Activated CD4-positive, alpha-beta T cell treated with anti-CD3 and anti-CD28 coated beads for 36 hours (primary cell): ENCODE measurements around the gene APCDD1L. TPM values are rescaled to one million over a fixed set of nuclear protein-coding genes. Genes with fewer than 3 reads are reported as not detected.

Experiments
- ATAC-seq: fragments of 200-7000 bp; cut with Tn5 transposase; one replicate; pipeline ENCODE4 v1.10.0; 2021; ENCODE audit warnings: mild to moderate bottlenecking, moderate library complexity
- CTCF ChIA-PET: fragments of 350-600 bp; sonication (Branson Sonifier 250); formaldehyde crosslinking; loops from one replicate; lab custom pipeline; 2021; ENCODE audit warnings: antibody characterized with exemption; lab: Charles Lee
- POLR2A ChIA-PET: fragments of 350-600 bp; sonication (Branson Sonifier 250); formaldehyde crosslinking; loops from one replicate; lab custom pipeline; 2021; ENCODE audit warnings: antibody characterized with exemption, inconsistent platforms; lab: Charles Lee
- DNase-seq: peaks from one replicate; pipeline ENCODE4 v3.0.0-alpha.2; 2020
- H3K27ac Mint-ChIP-seq: one replicate; pipeline ENCODE4 v1.8.0; 2021; ENCODE audit warnings: mixed read lengths
- H3K27me3 Mint-ChIP-seq: one replicate; pipeline ENCODE4 v1.8.0; 2021; ENCODE audit warnings: mixed read lengths
- H3K36me3 Mint-ChIP-seq: one replicate; pipeline ENCODE4 v1.8.0; 2021; ENCODE audit warnings: low read depth, mixed read lengths
- H3K4me1 Mint-ChIP-seq: one replicate; pipeline ENCODE4 v1.8.0; 2021; ENCODE audit warnings: mixed read lengths
- H3K4me3 Mint-ChIP-seq: one replicate; pipeline ENCODE4 v1.8.0; 2021; ENCODE audit warnings: mild to moderate bottlenecking, moderate library complexity, mixed read lengths
- H3K9me3 Mint-ChIP-seq: one replicate; pipeline ENCODE4 v1.8.0; 2021; ENCODE audit warnings: low read depth, mixed read lengths
- intact Hi-C, 2 experiments: fragments of 100-400 bp; cut with DNase I in 1 of 2; cut with micrococcal nuclease in 1 of 2; formaldehyde crosslinking; loops; one replicate each; pipeline versions ENCODE4 v1.14.2 to v1.15.1; 2022 to 2024; cut with DNase I, micrococcal nuclease
- total RNA-seq, 2 experiments: library from RNA; stranded (reverse); gene quantifications; one replicate each; pipeline ENCODE4 v1.2.3, GENCODE V29; 2021

APCDD1L gene
- total RNA-seq, 2 experiments from 2014 or later, result not detected

- POLR2A ChIA-PET, result no interaction called here
- H3K36me3 Mint-ChIP-seq, result peaks cover 42% of the 10 kb centered on the region
- intact Hi-C loops, result loop anchor here in 1 of 2 experiments (2.0 kb wide), 1 partner anchor 210 kb away; no protein-coding TSS in a partner anchor
Measured at GRCh38 chr20:58446264-58446959, 68.8 kb downstream of the APCDD1L start.

GRCh38 chr20:58444746-58445255 is 70.4 kb downstream of the APCDD1L start:
- H3K27me3 Mint-ChIP-seq, result no peaks in the 10 kb centered on the region
- CTCF ChIA-PET, result no interaction called here
- DNase-seq (no peak), ATAC-seq (no peak)
- no peak overlapping the region for H3K27ac Mint-ChIP-seq
- POLR2A ChIA-PET, result no interaction called here
- H3K4me3 Mint-ChIP-seq, result no peak overlapping the region
- H3K9me3 Mint-ChIP-seq, result no peaks in the 10 kb centered on the region
- intact Hi-C loops, result loop anchor here in 1 of 2 experiments (5.0 kb wide), 1 partner anchor 38 kb away; no protein-coding TSS in a partner anchor
- peaks cover 3% of the 10 kb centered on the region for H3K4me1 Mint-ChIP-seq
- peaks cover 35% of the 10 kb centered on the region for H3K36me3 Mint-ChIP-seq

More at GRCh38 chr20:58446264-58446959, 68.8 kb downstream of the APCDD1L start:
- no peaks in the 10 kb centered on the region for H3K9me3 Mint-ChIP-seq
- CTCF ChIA-PET, result interaction anchor here (0.9 to 1.2 kb wide), 3 partner anchors 10 to 211 kb away, joined by 3 to 4 read pairs (median 3); no protein-coding TSS in a partner anchor
- ATAC-seq (no peak), DNase-seq (no peak)
- peak overlapping the region; percentile 55 for H3K27ac Mint-ChIP-seq
- H3K27me3 Mint-ChIP-seq, result no peaks in the 10 kb centered on the region
- H3K4me1 Mint-ChIP-seq, result peaks cover 5% of the 10 kb centered on the region
- no peak overlapping the region for H3K4me3 Mint-ChIP-seq

DNA sequence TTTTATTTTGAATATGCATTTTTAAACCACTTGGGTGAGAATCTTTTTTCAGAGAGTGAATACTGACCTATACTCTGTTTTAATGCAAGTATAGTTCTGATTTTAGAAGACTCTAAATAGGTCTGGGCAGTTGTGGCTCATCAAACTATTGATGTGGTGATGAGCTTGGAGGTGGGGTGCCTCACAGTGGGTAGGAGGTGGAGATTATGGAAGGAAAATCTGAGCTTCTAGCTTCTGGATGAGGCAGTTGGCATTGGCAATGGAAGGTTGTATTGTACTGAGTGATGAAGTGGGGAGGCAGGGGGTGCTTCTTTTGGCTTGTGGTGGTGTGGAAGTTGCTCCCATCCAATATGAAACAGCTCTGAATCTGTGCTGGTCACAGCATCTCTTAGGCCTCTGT is 73.5 kb downstream of the APCDD1L start:
- Mint-ChIP-seq H3K9me3 (no peaks in the 10 kb centered on the region), H3K4me1 (peaks cover 21% of the 10 kb centered on the region), H3K4me3 (no peak overlapping the region), H3K27ac (no peak overlapping the region), H3K36me3 (peaks cover 28% of the 10 kb centered on the region), H3K27me3 (no peaks in the 10 kb centered on the region)
- CTCF ChIA-PET, result interaction anchor here (0.6 to 1.2 kb wide), 6 partner anchors 21 to 232 kb away, joined by 3 to 4 read pairs (median 4); no protein-coding TSS in a partner anchor
- intact Hi-C loops, result loop anchor here in 1 of 2 experiments (5.0 kb wide), 1 partner anchor 34 kb away; no protein-coding TSS in a partner anchor
- POLR2A ChIA-PET, result no interaction called here
- DNase-seq (no peak), ATAC-seq (peak; percentile 42)

GRCh38 chr20:58440021-58440767 is 75.0 kb downstream of the APCDD1L start:
- Mint-ChIP-seq H3K27ac (peak overlapping the region; percentile 12), H3K36me3 (peaks cover 25% of the 10 kb centered on the region), H3K9me3 (no peaks in the 10 kb centered on the region), H3K4me3 (no peak overlapping the region), H3K4me1 (peaks cover 25% of the 10 kb centered on the region), H3K27me3 (no peaks in the 10 kb centered on the region)
- intact Hi-C loops, result loop anchor here in 1 of 2 experiments (5.0 kb wide), 1 partner anchor 33 kb away; no protein-coding TSS in a partner anchor
- ChIA-PET POLR2A (no interaction called here), CTCF (interaction anchor here (0.6 to 1.2 kb wide), 4 partner anchors 21 to 240 kb away, joined by 3 read pairs; no protein-coding TSS in a partner anchor)
- DNase-seq (no peak), ATAC-seq (no peak)

- no peak overlapping the region for H3K27ac Mint-ChIP-seq
- POLR2A ChIA-PET, result no interaction called here
- H3K4me1 Mint-ChIP-seq, result peaks cover 25% of the 10 kb centered on the region
- intact Hi-C loops, result no loop called here
- H3K9me3 Mint-ChIP-seq, result no peaks in the 10 kb centered on the region
- H3K36me3 Mint-ChIP-seq, result peaks cover 19% of the 10 kb centered on the region
- no peaks in the 10 kb centered on the region for H3K27me3 Mint-ChIP-seq
- DNase-seq (no peak), ATAC-seq (no peak)
- H3K4me3 Mint-ChIP-seq, result no peak overlapping the region
- CTCF ChIA-PET, result interaction anchor here (0.7 to 1.2 kb wide), 2 partner anchors 13 to 46 kb away, joined by 3 to 5 read pairs; no protein-coding TSS in a partner anchor
Measured at GRCh38 chr20:58438970-58439808, 76.0 kb downstream of the APCDD1L start.

DNA sequence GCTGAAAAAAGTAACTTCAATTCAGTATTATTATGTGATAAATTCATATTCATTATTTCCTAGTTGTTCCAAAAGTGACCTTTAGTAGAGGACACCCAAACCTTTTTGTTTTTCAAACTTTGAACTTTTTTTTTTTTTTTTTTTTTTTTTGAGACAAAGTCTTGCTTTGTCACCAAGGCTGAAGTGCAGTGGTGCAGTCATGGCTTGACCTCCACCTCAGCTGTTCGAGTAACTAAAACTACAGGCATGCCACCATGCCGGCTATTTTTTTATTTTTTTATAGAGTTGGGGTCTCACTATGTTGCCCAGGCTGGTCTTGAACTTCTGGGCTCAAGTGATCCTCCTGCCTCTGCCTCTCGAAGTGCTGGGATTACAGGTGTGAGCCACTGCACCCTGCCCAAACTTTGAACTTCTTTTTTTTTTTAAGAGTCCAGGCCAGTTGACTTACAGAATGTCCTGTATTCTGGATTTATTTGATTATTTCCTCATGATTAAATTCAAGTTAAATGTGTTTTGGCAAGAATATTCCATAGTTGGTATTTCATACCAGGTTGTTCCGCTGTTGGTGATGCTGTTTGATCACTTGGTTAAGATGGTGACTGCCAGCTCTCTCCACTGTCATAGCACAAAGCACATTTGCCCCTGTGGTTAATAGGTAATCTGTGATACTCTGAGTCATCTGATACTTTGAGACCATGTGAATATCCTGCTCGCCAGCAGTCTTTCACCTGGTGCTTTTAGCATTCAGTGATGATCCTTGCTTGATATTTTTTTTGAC is 78.1 kb downstream of the APCDD1L start:
- POLR2A ChIA-PET, result no interaction called here
- Mint-ChIP-seq H3K4me3 (no peak overlapping the region), H3K27ac (no peak overlapping the region), H3K27me3 (no peaks in the 10 kb centered on the region), H3K36me3 (peaks cover 14% of the 10 kb centered on the region), H3K4me1 (peaks cover 41% of the 10 kb centered on the region), H3K9me3 (no peaks in the 10 kb centered on the region)
- DNase-seq, result no peak
- intact Hi-C loops, result no loop called here
- CTCF ChIA-PET, result interaction anchor here (0.6 to 1.0 kb wide), 2 partner anchors 10 to 16 kb away, joined by 3 read pairs; no protein-coding TSS in a partner anchor
- peak; percentile 64 for ATAC-seq

GRCh38 chr20:58435237-58435636 is 80.0 kb downstream of the APCDD1L start:
- CTCF ChIA-PET, result no interaction called here

GRCh38 chr20:58434326-58434725 is 80.9 kb downstream of the APCDD1L start:
- no peaks in the 10 kb centered on the region for H3K27me3 Mint-ChIP-seq
- ATAC-seq, result no peak
- peaks cover 14% of the 10 kb centered on the region for H3K36me3 Mint-ChIP-seq
- intact Hi-C loops, result no loop called here
- ChIA-PET POLR2A (interaction anchor here (0.6 kb wide), 1 partner anchor 597 kb away, joined by 6 read pairs; no protein-coding TSS in a partner anchor), CTCF (interaction anchor here (1.0 to 2.4 kb wide), 2 partner anchors 11 to 45 kb away, joined by 3 to 5 read pairs; partner anchors contain the start of gene VAPB)
- no peaks in the 10 kb centered on the region for H3K9me3 Mint-ChIP-seq
- H3K27ac Mint-ChIP-seq, result no peak overlapping the region
- H3K4me3 Mint-ChIP-seq, result no peak overlapping the region
- no peak for DNase-seq
- H3K4me1 Mint-ChIP-seq, result peaks cover 44% of the 10 kb centered on the region

More at GRCh38 chr20:58435237-58435636, 80.0 kb downstream of the APCDD1L start:
- H3K4me1 Mint-ChIP-seq, result peaks cover 46% of the 10 kb centered on the region
- intact Hi-C loops, result no loop called here
- POLR2A ChIA-PET, result no interaction called here
- ATAC-seq (no peak), DNase-seq (no peak)
- H3K27ac Mint-ChIP-seq, result no peak overlapping the region
- no peaks in the 10 kb centered on the region for H3K27me3 Mint-ChIP-seq
- H3K4me3 Mint-ChIP-seq, result no peak overlapping the region
- H3K9me3 Mint-ChIP-seq, result no peaks in the 10 kb centered on the region
- peaks cover 14% of the 10 kb centered on the region for H3K36me3 Mint-ChIP-seq

DNA sequence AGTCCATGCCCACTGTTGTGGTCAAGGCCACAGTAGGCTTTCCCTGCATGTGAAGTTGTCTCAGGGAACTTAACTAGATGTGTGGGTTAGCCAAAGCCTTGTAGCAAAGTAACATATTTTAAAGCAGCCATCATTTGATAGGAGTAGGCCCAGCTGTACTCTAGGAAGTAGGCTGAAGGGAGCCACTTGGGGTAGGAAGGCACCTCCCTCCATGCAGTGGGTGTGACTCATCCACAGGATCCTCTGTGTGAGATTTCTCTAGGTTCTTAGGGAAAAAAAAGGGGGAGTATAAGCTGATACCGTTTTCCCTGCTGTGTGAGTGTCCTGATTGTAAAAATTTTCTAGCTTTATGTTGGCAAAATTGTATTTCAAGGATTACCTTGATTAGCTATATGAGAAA is 81.4 kb downstream of the APCDD1L start:
- ChIA-PET POLR2A (interaction anchor here (0.6 kb wide), 1 partner anchor 598 kb away, joined by 6 read pairs; no protein-coding TSS in a partner anchor), CTCF (interaction anchor here (1.0 to 2.4 kb wide), 2 partner anchors 10 to 45 kb away, joined by 3 to 5 read pairs; partner anchors contain the start of gene VAPB)
- no peak for DNase-seq
- peaks cover 44% of the 10 kb centered on the region for H3K4me1 Mint-ChIP-seq
- no peaks in the 10 kb centered on the region for H3K9me3 Mint-ChIP-seq
- no peak overlapping the region for H3K4me3 Mint-ChIP-seq
- H3K36me3 Mint-ChIP-seq, result peaks cover 16% of the 10 kb centered on the region
- ATAC-seq, result no peak
- intact Hi-C loops, result no loop called here
- H3K27me3 Mint-ChIP-seq, result no peaks in the 10 kb centered on the region
- no peak overlapping the region for H3K27ac Mint-ChIP-seq
